ENCODE measurements around the gene RTKN2.

The RTKN2 gene

DNA sequence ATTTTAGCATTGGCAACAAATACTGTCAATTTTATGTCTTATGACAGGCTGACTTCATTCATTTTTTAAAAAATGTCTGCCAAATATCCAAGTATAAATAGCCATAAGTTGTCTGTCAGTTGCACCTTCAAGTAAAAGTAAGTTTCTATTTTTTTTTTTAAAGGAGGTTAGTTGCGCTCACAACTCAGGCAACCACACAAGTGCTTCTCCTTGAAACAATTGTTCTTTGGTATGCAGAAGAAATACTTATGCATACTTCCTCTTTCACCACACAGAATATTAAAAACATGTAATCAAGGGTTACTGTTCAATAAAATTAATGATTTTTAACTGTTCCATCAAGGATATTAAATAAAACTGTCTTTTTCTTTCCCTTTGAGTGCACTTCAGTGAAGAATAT, 97.9 kb downstream of the RTKN2 start:
- DNase-seq, result no peak

DNA sequence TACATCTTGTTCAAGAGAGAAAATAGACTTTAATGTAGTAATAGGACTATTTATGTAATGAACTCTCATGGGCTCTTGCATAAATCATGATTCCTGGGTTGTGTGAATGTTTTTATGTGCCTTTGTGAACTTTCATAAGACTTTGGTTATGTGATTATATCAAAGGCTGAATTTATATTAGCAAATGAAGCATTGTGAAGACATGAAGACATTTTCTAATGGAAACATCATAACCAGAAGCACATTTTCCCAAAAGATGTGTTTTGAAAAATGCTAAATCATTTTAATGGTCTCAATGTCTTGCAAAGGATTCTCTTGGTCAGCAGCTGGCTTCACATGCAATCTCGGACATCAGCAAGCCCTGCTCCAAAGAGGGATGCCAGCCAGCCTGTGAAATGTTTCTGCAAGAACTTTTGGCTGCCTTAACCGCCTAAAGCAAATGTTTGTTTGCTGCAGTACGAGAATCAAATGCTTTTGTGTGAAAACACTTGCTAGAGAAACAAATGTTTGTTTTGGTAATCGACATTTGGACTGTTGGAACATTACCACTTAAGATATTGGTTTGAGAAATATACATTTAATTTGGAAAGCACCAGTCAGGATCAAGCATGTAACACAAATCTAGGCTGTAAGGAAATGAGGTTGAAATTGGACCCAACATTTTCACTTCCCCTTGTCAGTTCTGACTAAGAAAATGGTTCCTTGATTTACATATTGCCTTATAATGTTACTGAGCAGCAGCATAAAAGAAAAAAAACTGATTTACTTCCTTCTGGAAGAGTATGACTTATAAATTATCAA, 102.1 kb downstream of the RTKN2 start:
- DNase-seq, result no peak

DNA sequence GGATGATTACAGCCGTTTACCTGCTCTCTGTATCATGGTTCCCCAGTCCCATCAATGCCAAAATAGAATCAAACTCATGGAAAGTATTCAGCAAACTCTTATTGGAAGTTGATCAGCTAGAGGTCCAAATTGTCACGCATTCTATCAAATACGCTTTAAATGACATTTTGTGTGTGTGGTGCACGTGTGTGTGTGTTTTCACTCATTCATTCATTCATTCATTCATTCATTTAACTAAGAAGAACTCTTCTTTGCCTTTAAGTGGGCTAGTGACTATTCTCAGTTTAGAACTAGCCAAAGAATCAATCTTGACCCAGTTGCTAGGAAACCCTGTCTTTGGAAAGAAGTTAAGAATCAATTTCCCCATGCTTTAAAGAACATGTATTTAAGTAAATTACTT, 102.8 kb downstream of the RTKN2 start:
- no peak for DNase-seq

DNA sequence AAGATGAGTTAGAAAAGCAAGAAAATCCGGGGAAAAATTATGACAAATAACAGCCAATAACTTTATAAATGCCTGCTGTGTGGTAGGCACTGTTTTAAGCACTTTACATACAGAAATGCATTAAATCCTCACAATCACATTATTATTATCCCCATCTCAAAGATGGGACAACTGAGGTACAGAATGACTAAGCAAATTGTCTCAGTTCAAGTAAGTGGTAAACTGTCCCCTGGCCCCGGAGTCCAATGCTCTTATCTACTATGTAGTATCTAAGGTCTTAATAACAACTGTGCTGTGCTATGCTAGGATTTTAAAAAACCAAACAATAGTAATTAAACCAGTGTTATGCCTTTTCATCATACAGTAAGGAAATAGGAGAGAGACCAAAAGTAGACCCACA, 105.6 kb downstream of the RTKN2 start:
- DNase-seq, result no peak

- DNase-seq, result no peak
Measured at GRCh38 chr10:62162261-62162981, 106.2 kb downstream of the RTKN2 start.

DNA sequence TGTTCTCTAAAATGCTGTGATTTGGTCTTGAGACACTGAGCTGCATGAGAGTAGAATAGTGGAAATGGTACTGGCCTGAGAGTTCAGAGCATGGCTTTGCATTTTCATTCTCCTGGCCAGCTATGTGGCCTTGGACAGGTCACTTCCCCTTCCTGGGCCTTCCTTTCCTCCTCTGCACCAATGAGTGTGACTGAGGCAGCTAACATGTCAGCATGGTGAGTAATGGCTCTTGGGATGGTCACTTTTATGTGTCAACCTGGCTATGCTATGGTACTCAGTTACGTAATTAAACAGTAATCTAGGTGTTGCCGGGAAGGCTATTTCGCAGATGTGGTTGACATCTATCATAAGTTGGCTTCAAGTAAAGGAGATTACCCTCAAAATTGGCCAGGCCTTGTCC, 109.3 kb downstream of the RTKN2 start:
- no peak for DNase-seq

- no peak for DNase-seq
Measured at GRCh38 chr10:62157601-62158000, 111.0 kb downstream of the RTKN2 start.

DNA sequence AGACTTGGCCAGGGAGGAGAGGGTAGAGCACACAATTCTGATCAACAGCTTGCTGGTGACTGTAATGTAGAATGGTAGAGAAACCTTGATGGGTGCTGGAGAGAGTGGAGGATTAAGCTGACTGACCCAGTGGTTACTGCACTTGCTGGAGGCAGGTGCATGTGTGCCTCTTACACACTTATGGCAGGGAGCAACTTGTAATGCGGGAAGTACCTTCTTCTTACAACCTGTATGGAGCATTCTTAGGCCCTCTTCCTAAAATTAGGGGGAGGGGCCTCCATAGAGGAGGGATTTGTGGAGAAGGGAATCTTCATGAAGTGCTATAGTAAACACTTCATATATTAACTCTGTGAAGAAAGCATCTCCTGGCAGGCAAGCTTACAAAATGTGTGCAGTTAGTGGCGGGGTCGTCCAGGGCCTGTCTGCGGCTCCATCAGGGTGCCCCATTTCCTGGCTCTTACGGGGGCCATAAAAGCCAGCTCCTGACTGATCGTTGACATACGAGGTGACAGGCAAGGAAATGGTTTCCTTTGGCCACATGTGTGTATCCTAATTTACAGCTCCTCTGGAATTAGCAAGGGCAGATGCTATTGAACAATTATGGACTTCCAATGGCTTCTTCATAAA, 113.5 kb downstream of the RTKN2 start:
- DNase-seq, result no peak

- no peak for DNase-seq
Measured at GRCh38 chr10:62154231-62154630, 114.4 kb downstream of the RTKN2 start.

DNA sequence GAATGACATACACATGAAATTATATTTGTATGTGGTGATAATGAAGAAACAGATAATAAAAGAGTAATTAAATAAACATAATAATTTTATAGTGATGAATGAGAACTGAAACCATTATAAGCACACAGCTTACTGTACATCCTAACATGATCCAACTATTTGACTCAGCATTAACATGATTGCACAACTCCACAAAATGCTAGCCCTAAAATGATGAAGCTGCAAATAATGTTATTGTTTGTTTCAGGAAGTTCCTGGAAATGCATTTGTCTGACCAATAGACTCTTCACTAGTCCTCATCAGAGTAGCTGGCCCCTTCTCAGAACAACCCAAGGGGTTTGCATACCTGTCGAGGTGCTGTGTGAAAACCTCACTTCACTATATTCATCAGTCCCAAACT, 115.5 kb downstream of the RTKN2 start:
- no peak for DNase-seq

DNA sequence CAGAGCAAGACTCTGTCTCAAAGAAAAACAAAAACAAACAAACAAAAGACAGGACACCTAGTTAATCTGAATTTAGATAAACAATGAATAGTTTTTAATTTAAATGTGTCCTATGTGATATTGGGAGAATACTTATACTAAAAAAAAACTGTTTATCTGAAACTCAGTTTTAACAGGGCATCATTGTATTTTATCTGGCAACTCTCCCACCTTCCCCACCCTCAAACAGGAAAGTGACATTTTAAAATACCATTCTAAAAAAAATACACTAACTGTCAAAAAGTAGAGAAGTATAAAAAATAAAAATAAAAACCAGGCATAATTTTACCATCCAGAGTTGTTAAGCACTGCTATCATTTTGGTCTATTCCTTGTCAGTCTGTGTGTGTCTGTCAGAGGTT, 119.0 kb downstream of the RTKN2 start:
- DNase-seq, result no peak

DNA sequence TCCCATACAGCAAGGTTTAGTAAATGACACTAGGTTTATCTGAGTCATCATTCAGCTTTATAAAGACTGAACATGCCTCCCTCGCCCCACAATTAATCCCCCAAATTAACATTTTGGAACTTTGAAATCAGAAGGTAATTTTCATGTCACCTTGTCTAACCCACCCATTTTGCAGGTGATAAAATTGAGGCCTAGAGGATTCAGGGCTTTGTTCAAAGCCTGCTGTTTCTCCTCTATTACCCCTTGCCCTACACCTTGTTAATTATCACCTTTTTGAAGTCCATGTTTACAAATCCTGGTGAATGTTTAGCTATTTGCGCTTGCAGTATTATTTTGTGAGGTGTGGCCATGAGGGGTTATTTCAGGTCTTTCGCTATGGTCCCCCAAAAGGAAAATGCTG, 120.5 kb downstream of the RTKN2 start:
- DNase-seq, result no peak

- DNase-seq, result no peak
Measured at GRCh38 chr10:62147425-62147824, 121.2 kb downstream of the RTKN2 start.

DNA sequence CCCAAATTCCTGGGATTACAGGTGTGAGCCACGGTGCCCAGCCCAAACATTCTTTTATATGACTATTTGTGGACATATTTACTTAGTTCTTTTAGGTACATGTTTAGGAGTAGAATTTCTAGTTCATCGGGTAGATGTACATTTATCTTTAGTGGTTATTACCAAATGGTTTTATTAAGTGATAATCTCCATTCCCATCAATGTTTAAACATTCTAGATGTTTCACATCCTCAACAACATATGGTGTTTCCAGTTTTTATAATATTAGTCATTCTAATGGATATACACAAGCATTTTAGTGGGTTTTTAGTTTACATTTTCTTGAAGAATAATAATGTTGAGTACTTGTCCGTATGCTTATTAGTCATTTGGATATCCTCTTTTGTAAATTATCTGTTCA, 131.7 kb downstream of the RTKN2 start:
- no peak for DNase-seq

- no peak for DNase-seq
Measured at GRCh38 chr10:62133618-62134017, 135.0 kb downstream of the RTKN2 start.
